B cell (primary cell): ENCODE results near the gene TGFB1. TPM values are rescaled to one million over a fixed set of nuclear protein-coding genes. Genes with fewer than 3 reads are reported as not detected.

Experiments
- ATAC-seq: fragments of 200-7000 bp; cut with Tn5 transposase; one replicate; pipeline ENCODE4 v1.10.0; 2021; ENCODE audit warnings: low read depth, mild to moderate bottlenecking, moderate number of reproducible peaks, moderate library complexity
- CTCF ChIA-PET: fragments of 350-600 bp; sonication (Branson Sonifier 250); formaldehyde crosslinking; loops from one replicate; lab custom pipeline; 2021; ENCODE audit warnings: antibody characterized with exemption, inconsistent platforms; lab: Charles Lee
- POLR2A ChIA-PET: fragments of 350-600 bp; sonication (Branson Sonifier 250); formaldehyde crosslinking; loops from one replicate; lab custom pipeline; 2021; ENCODE audit warnings: antibody characterized with exemption; lab: Charles Lee
- DNase-seq: peaks from one replicate; pipeline ENCODE4 v3.0.0; 2013
- H2AFZ ChIP-seq: 2 replicates; pipeline ENCODE4 v1.6.1; 2012; ENCODE audit warnings: mild to moderate bottlenecking, low read depth, low read length; ENCODE audit not compliant: insufficient read depth, poor library complexity, severe bottlenecking
- H3K27ac ChIP-seq, 2 donors: 1 replicate in 1 of 2; 2 replicates in 1 of 2; pipeline ENCODE4 v1.5.1; 2012 to 2013; ENCODE audit warnings: low read length in 2 of 2, mild to moderate bottlenecking in 2 of 2, moderate library complexity in 1 of 2
- H3K27me3 ChIP-seq, 4 experiments: fragments of 200-600 bp in 1 of 4; sonication (generic) in 1 of 4; replicated peaks in 1 of 4; 1 replicate in 2 of 4; 2 replicates in 2 of 4; pipeline versions ENCODE4 v1.6.1 to v1.7.0; 2013 to 2016; ENCODE audit warnings: low read length in 3 of 4, mild to moderate bottlenecking in 2 of 4, mixed read lengths in 1 of 4, moderate library complexity in 1 of 4; ENCODE audit not compliant: insufficient read depth in 4 of 4, control insufficient read depth in 3 of 4; ENCODE audit errors: control extremely low read depth in 1 of 4
- H3K36me3 ChIP-seq, 2 experiments: replicated peaks in 1 of 2; 1 replicate in 1 of 2; 2 replicates in 1 of 2; pipeline versions ENCODE4 v1.6.1 to v1.7.1; 2013; ENCODE audit warnings: low read length in 1 of 2; ENCODE audit not compliant: insufficient read depth in 2 of 2, control insufficient read depth in 1 of 2; ENCODE audit errors: control extremely low read depth in 1 of 2, extremely low read depth in 1 of 2
- H3K4me1 ChIP-seq, 2 donors: fragments of 200-600 bp in 1 of 2; sonication (generic) in 1 of 2; 1 replicate in 1 of 2; 2 replicates in 1 of 2; pipeline versions ENCODE4 v1.5.1 to v1.6.1; 2013 to 2017; ENCODE audit warnings: low read length in 2 of 2; ENCODE audit not compliant: control insufficient read depth in 2 of 2, insufficient read depth in 2 of 2
- H3K4me2 ChIP-seq: replicated peaks from 2 replicates; pipeline ENCODE3; 2012; ENCODE audit warnings: mild to moderate bottlenecking, low read depth, low read length; ENCODE audit not compliant: poor library complexity, severe bottlenecking
- H3K4me3 ChIP-seq, 5 experiments: fragments of 200-600 bp in 1 of 5; sonication (generic) in 1 of 5; 1 replicate in 3 of 5; 2 replicates in 2 of 5; pipeline versions ENCODE4 v1.5.1 to v1.7.0; 2011 to 2016; ENCODE audit warnings: low read length in 4 of 5, mild to moderate bottlenecking in 4 of 5, low read depth in 2 of 5, control low read depth in 1 of 5, moderate library complexity in 1 of 5; ENCODE audit not compliant: insufficient read depth in 1 of 5; ENCODE audit errors: control extremely low read depth in 1 of 5, extremely low read depth in 1 of 5
- H3K79me2 ChIP-seq: fragments of 200-600 bp; sonication (generic); one replicate; pipeline ENCODE4 v1.6.0; 2016; ENCODE audit warnings: low read length; ENCODE audit not compliant: control insufficient read depth, insufficient read depth
- H3K9ac ChIP-seq: fragments of 200-600 bp; sonication (generic); 2 replicates; pipeline ENCODE4 v1.6.1; 2017; ENCODE audit warnings: mild to moderate bottlenecking, low read length, moderate library complexity
- H3K9me3 ChIP-seq, 3 donors: one replicate each; pipeline versions ENCODE4 v1.6.1 to v1.7.1; 2013; ENCODE audit warnings: low read length in 2 of 3; ENCODE audit not compliant: control insufficient read depth in 2 of 3, insufficient read depth in 1 of 3; ENCODE audit errors: control extremely low read depth in 1 of 3
- H4K20me1 ChIP-seq: 2 replicates; pipeline ENCODE4 v1.6.0; 2012; ENCODE audit warnings: mild to moderate bottlenecking, low read length; ENCODE audit not compliant: insufficient read depth, control insufficient read depth, poor library complexity, severe bottlenecking
- H3K27ac Mint-ChIP-seq: one replicate; pipeline ENCODE4 v1.8.0; 2021; ENCODE audit warnings: mixed read lengths
- H3K27me3 Mint-ChIP-seq: one replicate; pipeline ENCODE4 v1.8.0; 2021; ENCODE audit warnings: mixed read lengths
- H3K4me1 Mint-ChIP-seq: one replicate; pipeline ENCODE4 v1.8.0; 2021; ENCODE audit warnings: mixed read lengths
- H3K4me3 Mint-ChIP-seq: one replicate; pipeline ENCODE4 v1.8.0; 2021; ENCODE audit warnings: mixed read lengths
- H3K9me3 Mint-ChIP-seq: one replicate; pipeline ENCODE4 v1.8.0; 2022; ENCODE audit warnings: mixed read lengths; ENCODE audit not compliant: insufficient read depth
- EZH2 ChIP-seq: IDR thresholded peaks from 2 replicates; pipeline ENCODE4 v1.6.1; 2012; ENCODE audit warnings: borderline replicate concordance, low read depth, mild to moderate bottlenecking, moderate library complexity, low read length; ENCODE audit not compliant: insufficient read depth, poor library complexity, severe bottlenecking
- WGBS: methylation state at CpG from one replicate; pipeline ENCODE4 v1.1.5; 2013; ENCODE audit warnings: missing lambda C conversion rate; ENCODE audit not compliant: insufficient coverage; 5-methylcytosine and 5-hydroxymethylcytosine counted together
- intact Hi-C: fragments of 100-400 bp; cut with micrococcal nuclease; formaldehyde crosslinking; loops from one replicate; pipeline ENCODE4 v1.10.0; 2022
- polyA plus RNA-seq: library from polyadenylated mRNA; depleted of rRNA; stranded (reverse); fragments of >200 nt; gene quantifications from 2 replicates; pipeline ENCODE4 v1.2.3, GENCODE V29; 2012
- total RNA-seq, 2 donors: library from RNA; stranded (reverse); fragments of 120-200 nt in 1 of 2; gene quantifications; 1 replicate in 1 of 2; 2 replicates in 1 of 2; pipeline versions ENCODE4 v1.2.3 to v1.2.4, GENCODE V29; 2013 to 2022
- TF ChIP-seq, protein P1 (sequence below): fragments of 200-600 bp; IDR thresholded peaks from one replicate; pipeline ENCODE4 v1.8.0; 2022; ENCODE audit warnings: antibody characterized with exemption, mild to moderate bottlenecking

The TGFB1 gene
- total and polyA plus RNA-seq, 2 donors (not counting 1 experiment from before 2014, with no cell fraction given), result 109 to 120 TPM

DNA sequence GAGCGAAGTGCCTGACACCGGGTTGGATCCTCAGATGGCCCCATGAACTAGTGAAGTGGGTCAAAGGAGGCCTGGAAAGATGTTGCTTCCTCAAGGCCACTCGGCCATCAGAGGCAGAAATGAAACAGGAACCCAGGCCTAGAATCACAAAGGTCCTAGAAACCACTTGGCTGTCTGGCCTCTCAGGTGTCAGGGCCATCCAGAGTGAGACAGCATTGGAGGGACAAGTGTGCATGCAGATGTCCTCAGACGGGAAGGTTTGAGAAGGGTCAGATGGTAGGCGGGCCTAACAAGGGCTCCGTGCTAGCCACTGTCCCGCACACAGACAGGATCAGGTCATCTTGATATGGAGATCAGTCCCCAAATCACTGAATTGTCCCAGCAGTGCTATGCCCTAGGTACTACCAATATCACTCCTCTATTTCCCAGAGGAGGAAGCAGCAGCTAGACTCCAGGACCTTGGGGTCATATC lies 29.5 kb downstream of the TGFB1 start:
- Mint-ChIP-seq H3K4me3 (peak overlapping the region; percentile 40), H3K27ac (peak overlapping the region; percentile 93), H3K4me1 (peaks cover 68% of the 10 kb centered on the region), H3K9me3 (no peaks in the 10 kb centered on the region), H3K27me3 (no peaks in the 10 kb centered on the region)
- peak overlapping the region; percentile 92 for H3K4me2 ChIP-seq
- H3K4me1 ChIP-seq, result peaks cover 51 to 78% of the 10 kb centered on the region in 2 donors
- H3K27me3 ChIP-seq, result no peaks in the 10 kb centered on the region
- WGBS, result 84% methylated on average over 7 of the region's 7 CpGs
- no peak overlapping the region for H2AFZ ChIP-seq
- TF ChIP-seq, protein P1, sequence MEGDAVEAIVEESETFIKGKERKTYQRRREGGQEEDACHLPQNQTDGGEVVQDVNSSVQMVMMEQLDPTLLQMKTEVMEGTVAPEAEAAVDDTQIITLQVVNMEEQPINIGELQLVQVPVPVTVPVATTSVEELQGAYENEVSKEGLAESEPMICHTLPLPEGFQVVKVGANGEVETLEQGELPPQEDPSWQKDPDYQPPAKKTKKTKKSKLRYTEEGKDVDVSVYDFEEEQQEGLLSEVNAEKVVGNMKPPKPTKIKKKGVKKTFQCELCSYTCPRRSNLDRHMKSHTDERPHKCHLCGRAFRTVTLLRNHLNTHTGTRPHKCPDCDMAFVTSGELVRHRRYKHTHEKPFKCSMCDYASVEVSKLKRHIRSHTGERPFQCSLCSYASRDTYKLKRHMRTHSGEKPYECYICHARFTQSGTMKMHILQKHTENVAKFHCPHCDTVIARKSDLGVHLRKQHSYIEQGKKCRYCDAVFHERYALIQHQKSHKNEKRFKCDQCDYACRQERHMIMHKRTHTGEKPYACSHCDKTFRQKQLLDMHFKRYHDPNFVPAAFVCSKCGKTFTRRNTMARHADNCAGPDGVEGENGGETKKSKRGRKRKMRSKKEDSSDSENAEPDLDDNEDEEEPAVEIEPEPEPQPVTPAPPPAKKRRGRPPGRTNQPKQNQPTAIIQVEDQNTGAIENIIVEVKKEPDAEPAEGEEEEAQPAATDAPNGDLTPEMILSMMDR, result no peak
- no peak for TF ChIP-seq EZH2
- H3K9me3 ChIP-seq, result no peaks in the 10 kb centered on the region
- H3K27ac ChIP-seq, result peak overlapping the region; percentile 76 to 97
- peaks cover 11% of the 10 kb centered on the region for H4K20me1 ChIP-seq
- H3K36me3 ChIP-seq, result peaks cover 0 to 54% of the 10 kb centered on the region in 2 experiments
- ChIA-PET CTCF (interaction anchor here (0.8 to 9.7 kb wide), 2 partner anchors 15 to 30 kb away, joined by 3 to 130 read pairs; partner anchors contain the start of gene TGFB1), POLR2A (interaction anchor here (5.3 kb wide), 1 partner anchor 29 kb away, joined by 69 read pairs; the partner anchor contains the start of gene TGFB1)
- ATAC-seq, result no peak
- no peak overlapping the region for H3K9ac ChIP-seq
- no peak overlapping the region for H3K4me3 ChIP-seq
- intact Hi-C loops, result loop anchor here (10.0 kb wide), 1 partner anchor 241 kb away; no protein-coding TSS in a partner anchor
- no peaks in the 10 kb centered on the region for H3K79me2 ChIP-seq
- peak; percentile 50 for DNase-seq

DNA sequence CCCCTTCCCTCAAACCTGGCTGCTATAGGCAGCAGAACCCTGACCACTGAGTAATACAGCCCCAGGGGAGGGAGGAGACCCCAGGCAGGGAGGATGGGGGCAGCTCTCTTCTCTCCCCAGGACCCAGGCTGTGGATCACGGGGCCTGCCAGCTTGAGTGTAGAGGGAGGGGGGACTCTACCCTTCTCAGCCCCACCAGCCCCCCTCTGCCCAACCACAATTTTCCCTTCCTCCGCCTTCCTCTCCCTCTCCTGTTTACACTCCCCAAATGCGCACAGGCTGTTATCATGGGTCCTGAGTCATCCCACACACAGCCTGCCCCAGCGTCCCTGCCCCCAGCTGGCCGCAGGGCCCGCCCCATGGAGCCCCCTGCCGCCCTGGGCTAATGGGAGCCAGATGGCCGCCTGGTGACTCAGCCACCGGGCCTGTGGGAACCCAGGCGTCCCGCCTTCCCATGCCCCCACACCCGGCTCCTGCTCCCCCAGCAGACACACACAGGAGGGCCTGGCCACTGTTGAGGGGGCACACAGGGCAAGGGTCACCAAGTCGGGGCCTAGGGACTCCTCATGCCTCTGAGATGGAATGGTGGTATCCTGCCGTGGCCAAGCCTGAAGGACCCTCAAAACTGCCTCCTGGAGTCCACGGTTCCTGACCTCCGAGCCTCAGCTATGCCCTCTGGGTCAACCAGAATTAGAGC lies 30.1 kb downstream of the TGFB1 start:
- DNase-seq (peak; percentile 30), ATAC-seq (no peak)
- Mint-ChIP-seq H3K4me3 (no peak overlapping the region), H3K27ac (peak overlapping the region; percentile 93), H3K27me3 (no peaks in the 10 kb centered on the region), H3K9me3 (no peaks in the 10 kb centered on the region), H3K4me1 (peaks cover 61% of the 10 kb centered on the region)
- intact Hi-C loops, result loop anchor here (10.0 kb wide), 1 partner anchor 241 kb away; no protein-coding TSS in a partner anchor
- POLR2A ChIA-PET, result interaction anchor here (1.9 kb wide), 1 partner anchor 28 kb away, joined by 7 read pairs; no protein-coding TSS in a partner anchor
- peak overlapping the region; percentile 76 to 97 for H3K27ac ChIP-seq
- H3K27me3 ChIP-seq, result no peaks in the 10 kb centered on the region
- no peaks in the 10 kb centered on the region for H3K79me2 ChIP-seq
- peaks cover 12% of the 10 kb centered on the region for H4K20me1 ChIP-seq
- H2AFZ ChIP-seq, result no peak overlapping the region
- H3K4me1 ChIP-seq, result peaks cover 44 to 71% of the 10 kb centered on the region in 2 donors
- H3K9ac ChIP-seq, result no peak overlapping the region
- H3K9me3 ChIP-seq, result no peaks in the 10 kb centered on the region
- WGBS, result 52% methylated on average over 15 of the region's 16 CpGs
- CTCF ChIA-PET, result interaction anchor here (2.3 to 9.7 kb wide), 2 partner anchors 15 to 31 kb away, joined by 7 to 130 read pairs; partner anchors contain the start of gene TGFB1
- no peak overlapping the region for H3K4me3 ChIP-seq
- no peak for TF ChIP-seq EZH2
- TF ChIP-seq, protein P1, result no peak
- H3K36me3 ChIP-seq, result peaks cover 0 to 57% of the 10 kb centered on the region in 2 experiments
- H3K4me2 ChIP-seq, result peak overlapping the region; percentile 92
